GM18499 (cell line): ENCODE measurements around the gene P2RY2.

ENCODE experiments used
- ATAC-seq: cut with Tn5 transposase; IDR thresholded peaks from one replicate; pipeline ENCODE4 v1.9.1; 2021; ENCODE audit warnings: moderate number of reproducible peaks; ENCODE audit not compliant: insufficient read depth, unreplicated experiment

P2RY2 gene

DNA sequence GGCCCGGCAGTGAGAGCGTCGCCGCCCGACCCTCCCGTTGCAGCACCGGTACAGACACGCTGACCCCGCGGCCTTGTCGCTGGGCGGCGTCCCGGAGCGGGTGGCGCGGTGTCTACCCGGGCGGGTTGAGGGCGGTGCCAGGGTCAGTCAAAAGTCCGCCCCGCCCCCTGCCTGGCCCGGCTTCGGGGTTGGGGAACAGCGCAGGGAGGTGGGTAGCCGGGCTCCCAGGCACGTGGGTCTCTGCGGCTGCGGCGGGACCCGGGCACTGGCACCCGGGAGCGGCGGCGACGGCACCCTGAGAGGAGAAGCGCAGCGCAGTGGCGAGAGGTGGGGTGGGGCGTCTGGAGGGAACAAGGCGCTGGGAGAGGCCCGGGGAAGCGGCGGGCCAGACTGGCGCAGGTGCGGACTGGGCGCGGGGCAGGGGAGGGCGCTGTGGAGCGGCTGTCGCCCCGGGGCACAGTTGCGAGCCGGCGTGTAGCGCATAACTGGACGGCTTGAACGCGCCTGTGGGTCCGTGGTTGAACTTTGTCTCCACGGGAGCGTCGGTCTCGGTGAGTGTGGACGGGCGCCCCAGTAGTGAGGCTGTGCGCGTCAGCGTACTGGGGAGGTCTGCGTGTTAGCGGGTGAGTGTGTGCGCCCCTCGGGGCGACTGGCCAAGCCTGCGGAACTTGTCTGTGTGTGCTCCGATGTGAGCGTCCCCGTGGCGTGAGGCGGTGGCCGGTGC, at the start of gene P2RY2:
P2RY2 (plus strand) TSS at position 176 of the 724 bp plus-strand sequence. CDS start 15,879 bp downstream, outside the sequence.
- no peak for ATAC-seq

DNA sequence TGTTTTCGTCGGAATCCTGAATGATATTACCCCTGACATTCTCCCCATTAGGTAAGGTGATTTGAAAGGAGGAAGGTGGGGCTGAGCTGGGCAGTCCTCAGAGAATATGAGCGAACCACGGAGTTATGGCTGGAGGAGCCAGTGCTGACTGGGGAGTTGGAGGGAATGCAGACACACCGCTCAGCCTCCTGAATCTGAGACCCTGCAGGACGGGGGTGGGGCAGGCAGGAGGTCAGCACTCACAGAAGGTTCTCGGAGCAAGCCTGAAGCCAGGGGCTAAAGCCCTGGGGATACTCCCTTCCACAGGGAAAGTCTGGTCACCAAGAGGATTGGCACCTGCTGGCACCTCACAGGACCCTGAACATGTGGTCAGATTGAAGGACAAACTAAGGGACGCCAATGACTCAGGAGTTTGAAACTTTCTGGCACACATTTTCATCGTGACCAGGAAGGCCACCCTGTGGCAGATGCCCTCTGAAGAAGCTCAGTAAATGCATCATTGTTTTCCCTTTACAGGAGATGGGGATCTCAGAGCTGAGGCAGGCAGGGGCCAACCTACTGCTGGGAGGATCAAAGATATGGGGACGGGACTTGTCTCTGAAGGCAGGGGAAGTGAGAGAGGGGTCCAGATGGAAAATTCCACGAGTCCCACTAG, 49.0 kb upstream of the P2RY2 start:
- no peak for ATAC-seq

DNA sequence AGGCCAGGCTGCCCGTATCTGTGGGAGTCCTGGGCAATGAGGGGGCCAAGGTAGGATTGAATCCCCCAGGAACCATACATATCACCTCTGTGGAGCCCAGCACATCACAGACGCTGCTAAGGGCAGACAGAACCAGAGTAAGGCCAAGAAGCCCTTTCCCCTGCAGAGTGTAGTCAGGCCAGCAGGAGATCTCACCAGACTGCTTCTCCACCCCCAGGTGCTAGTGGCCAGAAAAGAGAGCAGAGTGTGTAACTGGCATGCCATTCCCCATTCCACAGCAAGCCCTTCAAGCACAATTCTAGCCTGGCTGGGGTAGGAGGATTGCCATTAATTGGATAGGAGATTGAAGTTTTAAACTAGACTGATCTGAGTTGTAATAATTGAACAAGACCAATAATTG, 47.9 kb upstream of the P2RY2 start:
- no peak for ATAC-seq

DNA sequence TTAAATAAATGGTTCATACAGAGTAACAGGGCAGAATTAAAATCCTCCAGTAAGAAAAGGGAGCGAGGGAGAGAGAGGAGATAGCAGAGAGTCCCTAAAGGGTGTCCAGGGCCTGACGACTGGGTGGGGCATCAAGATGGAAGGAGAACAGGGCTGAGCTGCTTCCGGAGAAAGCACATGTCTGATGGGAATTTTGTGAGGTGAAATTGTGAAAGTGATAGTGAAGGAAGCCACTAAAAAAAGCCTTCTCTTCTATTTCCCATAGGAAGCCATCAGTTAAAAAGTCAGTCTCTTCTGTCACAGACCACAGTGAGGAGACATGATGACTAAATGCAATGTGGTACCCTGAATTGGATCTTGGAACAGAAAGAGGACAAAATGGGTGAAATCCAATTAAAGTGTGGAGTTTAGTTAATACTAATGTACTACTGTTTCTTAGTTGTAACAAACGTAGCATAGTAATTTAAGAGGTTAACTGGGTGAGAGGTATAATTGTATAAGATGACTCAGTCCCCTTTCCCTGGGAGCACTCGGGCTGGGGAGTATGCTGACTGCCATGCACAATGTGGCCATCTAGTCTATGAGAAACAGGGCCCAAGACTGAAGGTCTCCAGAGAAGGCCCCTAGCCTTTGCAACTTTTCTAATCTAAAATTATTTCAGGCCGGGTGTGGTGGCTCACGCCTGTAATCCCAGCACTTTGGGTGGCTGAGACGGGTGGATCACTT, 46.5 kb upstream of the P2RY2 start:
- ATAC-seq, result no peak

DNA sequence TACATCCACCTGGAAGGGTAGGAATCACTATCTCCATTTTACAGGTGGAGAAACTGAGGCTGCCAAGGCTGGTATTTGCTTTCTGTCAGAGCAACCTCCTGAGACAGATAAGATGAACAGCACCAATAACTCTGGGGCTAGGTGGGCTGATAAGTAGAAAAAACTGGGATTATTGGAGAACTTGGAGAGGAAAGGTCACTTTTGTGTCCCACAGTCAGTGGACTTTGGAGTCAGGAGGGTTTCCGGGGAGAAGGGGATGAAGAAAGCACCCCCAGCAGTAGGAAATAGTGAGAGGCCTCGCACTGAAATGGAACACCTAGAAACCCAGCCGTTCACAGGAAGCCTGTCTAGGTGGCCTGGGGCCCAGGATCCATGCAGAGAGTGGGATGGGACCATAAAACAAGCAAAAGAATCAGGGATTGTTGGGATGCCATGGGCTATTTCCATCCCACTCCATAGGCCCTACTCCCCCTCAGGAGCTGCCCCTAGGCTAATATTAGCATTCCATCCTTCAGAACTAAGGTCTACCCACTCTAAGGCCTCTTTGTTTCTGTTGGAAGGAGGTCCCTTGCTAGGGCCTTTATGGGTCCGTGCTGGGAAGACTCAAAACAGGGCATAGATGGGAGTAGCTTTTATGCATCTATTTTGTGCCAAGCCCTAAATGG, 45.0 kb upstream of the P2RY2 start:
- ATAC-seq, result no peak

DNA sequence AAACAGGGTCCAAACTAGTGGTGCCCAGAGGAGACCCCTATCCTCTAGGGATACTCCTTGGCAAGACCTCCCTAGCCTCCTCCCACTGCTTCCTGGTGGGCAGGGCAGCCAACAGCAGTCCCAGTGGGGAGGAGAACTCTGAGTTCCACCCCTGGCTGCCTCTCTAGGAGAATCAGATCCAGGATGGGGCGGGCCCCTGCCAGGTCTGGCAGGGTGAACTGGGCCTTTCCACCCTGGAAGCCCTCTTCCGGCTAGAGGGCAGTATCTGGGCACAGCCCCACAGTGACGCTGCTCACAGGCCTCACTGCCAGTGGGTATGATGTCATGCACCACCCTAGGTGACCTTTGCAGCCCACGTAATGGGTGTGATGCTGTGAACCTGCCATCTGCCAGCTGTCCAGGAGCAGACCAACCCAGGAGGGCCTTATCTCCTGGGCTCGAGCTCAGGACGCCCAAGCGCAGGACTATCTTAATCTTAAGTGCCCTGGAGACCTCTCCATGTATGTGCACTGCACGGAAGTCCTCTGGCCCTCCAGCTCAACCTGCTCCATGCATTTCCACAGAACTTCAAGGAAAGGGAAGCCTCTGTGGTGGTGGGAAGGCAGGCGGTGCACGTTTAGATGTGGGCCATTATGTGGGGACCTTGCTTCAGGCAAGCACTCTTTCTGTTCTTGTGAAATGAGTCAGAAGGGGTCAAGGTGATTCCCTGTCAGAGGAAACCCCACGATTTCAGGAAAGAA, 44.2 kb upstream of the P2RY2 start:
- no peak for ATAC-seq

DNA sequence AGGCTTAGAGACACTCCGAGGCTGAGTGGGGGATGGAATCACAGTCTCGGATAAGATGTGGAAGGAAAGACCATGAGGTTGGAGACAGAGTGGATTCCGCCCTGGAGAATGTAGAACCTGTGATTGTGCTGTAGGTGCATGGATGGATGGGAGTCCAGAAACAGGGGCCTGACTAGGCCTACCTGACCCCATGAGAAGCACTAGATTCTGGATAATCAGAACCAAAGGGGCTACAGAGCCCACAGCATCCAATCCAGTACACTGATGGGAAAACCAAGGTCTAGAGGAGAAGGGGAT, 43.6 kb upstream of the P2RY2 start:
- ATAC-seq, result no peak

DNA sequence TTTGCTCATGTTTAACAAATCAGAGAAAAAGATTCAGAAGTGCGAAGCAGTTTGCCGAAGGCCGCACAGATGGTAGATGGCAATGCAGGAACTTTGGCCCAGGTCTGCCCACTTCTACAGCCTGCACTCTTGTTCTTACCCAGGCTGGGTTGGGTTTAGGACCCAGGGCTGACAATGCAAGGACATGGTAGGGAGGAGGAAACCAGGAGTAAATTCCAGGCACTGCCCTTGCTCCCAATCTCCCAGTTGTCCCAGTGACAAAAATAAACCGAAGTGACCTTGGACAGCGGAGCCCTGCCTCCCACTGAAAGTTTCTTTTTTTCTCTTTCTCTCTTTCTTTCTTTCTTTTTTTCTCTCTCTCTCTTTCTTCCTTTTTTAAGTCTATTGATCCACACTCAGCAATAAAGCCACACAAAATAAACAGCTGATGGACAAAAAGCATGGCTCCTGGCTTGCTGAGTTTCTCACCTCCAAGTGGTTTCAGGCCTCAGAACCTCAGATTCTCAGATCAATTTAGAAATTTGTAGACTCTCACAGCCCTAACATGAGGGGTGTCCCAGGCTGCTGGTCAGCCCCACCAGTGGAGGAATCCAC, 42.4 kb upstream of the P2RY2 start:
- ATAC-seq, result no peak

DNA sequence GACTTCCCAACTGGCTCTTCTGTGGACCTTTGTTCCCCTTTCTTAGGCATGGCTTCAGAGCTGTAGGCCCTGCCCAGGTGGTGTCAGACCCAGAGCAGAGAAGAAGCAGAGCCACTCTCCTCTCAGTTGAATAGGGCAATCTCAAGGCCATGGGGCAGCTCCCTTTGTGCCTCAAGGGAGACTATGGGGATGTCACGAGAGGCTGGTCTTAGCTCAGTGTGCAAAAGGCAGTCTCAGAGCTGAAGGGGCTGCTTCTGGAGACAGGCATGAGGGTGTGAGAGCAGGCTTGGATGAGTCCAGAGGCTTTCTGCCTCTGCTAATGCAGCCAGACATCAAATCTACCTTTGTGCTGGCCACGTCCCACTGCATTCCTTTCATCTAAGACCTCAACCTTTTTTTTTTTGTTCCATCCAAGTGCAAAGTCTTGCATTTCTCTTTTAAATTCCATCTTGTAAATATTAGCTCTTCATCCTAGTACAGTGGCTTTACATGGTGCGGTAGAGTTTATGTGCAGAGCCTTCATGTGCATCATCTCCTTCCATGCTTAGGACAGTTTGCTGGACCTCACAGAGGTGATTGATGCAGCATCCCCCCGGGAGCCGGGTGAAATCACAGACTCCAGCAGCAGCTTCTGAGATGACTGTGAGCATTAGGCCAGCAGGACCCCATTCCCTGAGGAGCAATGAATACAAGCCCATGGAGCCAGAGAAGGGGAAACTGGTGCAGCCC, 41.8 kb upstream of the P2RY2 start:
- no peak for ATAC-seq

DNA sequence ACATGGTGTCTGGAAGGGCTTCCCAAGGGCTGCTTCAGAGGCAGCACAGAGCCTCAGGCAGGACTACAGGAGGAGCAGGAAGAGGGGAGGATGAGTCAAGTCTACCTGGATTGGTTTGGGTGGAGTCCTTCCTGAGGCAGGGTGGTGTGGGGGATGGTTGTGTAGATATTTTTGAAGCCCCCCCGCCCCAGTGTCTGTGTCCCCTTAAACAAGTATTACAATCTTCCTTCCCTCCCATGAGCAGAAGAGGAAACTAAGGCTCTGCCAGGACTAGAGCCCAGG, 41.3 kb upstream of the P2RY2 start:
- ATAC-seq, result no peak

DNA sequence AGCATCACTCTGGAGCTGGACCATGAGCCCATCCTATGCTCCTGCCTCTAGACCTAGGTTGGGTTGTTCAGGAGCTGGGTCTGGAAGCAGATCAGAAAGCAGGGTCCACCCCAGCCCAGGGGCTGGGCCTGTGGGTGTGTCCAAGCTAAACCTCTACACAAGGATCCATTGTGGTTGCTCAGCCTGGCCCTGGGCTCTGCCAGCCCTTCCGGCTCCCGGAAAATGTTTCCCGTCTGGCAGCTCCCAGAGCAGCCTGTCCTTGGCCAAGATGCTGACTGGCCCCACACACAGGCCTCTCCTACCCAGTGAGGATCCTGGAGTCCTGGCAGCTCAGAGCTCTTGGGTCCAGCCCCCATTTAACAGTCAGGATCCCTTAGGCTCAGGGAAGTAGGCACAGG, 40.7 kb upstream of the P2RY2 start:
- no peak for ATAC-seq

DNA sequence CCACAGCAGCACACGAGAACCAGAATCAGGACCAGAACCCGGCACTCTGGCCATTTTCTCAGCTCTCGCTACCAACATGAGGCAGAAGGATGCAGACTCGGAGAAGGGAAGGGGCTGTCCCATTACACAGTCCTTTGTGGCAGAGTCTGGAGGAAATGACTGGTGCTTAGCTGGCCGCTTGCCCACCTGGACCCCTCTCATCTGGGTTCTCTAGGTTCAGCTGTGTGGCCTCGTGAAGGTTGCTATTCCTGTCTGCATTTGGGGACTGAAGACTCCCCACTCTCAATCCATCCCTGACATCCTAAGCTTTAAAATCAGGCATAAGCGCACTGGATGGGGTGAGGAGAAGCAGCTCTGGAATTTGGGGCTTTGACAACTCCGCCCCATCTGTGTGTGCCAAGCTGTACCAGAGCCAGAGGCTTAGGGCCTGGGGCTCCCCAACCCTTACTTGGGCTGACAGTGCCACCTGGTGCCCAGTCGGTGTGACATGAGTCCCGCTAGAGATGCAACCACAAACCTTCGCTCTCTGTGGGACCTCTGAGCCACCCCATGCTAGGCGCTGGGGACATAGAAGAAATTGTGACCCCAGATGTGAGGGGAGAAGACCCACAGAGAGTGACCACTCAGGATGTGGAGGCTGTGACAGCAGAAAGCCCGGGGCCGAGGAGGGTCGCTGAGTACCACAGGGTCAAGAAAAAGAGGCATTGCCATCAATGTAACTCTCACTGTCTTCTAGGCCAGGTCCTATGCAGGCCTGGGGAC, 40.1 kb upstream of the P2RY2 start:
- no peak for ATAC-seq

DNA sequence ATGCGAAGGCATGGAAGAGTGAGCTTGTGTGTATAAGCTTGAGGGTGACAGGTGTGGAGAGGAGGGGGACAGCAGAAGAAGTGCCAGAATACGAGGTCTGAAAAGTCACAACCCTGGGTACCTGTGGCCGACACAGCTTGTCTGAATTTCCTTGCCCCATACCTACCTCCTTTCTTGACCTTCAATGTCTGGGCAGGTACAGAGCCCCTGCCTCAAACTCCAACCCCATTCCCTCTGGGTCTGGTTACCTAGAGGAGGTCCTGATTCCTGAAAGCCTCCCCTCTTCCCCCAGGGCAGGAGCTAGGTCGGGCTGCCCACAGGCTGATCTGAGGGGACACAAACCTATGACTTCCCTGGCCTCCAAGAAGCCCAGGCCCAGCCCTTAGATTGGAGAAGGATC, 39.4 kb upstream of the P2RY2 start:
- no peak for ATAC-seq

DNA sequence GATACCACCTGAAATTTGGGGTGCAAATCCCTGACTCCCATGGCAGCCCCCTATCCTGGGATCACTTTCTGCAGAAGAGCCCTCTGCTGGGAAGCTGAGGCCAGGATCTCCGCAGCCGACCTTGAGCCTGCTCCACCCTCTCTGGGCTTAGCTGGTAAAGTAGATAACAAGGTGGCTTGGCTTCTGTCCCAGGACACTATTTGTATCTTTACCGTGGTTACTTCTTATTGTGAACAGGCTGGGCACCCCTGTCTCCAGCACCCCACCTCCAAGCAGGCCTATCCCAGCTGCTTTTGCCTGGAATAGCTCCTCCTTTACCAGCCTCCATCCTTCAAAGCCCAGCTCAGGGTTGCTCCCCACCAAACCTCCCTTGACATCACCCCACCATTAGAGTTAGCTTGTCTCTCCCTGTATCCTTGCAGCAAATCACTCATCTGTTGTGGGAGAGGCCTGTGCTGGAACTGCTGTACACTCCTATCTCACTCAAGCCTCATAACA, 35.2 kb upstream of the P2RY2 start:
- ATAC-seq, result no peak

DNA sequence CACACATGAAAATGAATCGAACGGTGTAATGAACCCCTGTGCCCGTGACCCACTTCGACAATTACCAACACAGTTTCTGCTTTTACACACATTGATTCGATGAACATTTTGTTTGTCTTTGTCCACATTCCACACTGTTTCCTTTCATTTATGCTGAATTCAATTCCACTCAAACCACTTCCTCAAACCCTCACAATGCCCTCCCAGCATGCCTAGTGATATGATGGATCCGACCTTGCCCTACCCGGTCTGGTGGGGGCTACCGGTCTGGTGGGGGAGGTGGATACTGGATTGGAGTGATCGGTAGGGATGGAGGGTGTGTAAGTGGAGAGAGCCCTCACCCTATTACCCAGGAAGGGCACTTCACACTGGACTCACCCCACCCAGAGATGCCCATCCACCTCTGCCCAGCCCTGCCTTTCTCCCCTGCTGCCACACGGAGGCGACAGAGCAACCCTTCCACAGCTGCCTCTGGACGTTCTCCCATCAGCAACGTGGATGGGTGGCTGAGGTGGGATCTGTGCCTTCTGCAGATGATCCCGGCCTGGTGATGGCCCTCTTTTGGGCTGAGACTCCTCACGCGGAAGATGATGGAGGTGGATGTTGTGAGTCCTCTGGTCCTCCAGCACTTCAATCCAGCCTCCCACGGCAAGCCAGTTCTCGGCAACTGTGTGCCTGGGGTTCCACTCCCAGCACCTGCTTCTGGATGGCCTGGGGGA, 33.0 kb upstream of the P2RY2 start:
- ATAC-seq, result no peak

DNA sequence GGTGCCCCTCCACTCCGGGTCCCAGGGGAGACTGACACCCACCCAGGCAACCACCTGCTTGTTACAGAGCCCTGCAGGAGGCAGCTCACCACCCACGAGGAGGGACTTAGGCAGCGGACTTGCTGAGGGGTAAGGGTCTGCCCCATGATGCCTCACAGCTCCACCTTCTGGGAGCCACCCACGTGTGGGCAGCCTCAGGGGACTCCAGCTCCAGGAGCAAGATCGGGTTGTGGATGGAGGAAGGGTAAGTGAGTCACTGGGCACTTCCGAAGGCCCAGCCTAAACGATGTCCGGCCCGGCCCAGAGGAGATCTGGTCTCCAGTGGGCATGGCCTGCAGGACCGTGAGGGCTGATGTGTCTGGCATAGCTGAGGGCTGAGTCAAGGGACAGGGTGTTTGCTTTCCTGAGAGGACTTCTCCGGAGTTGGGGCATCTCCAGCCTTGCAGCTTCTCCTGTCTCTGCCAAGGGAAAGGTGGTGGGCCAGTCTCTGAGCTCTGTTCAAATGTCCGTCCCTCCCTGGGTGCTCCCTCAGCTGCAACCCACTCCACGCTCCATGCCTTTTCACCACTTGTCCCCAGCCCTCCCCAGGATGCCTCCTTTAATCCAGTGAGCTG, 32.3 kb upstream of the P2RY2 start:
- ATAC-seq, result no peak

DNA sequence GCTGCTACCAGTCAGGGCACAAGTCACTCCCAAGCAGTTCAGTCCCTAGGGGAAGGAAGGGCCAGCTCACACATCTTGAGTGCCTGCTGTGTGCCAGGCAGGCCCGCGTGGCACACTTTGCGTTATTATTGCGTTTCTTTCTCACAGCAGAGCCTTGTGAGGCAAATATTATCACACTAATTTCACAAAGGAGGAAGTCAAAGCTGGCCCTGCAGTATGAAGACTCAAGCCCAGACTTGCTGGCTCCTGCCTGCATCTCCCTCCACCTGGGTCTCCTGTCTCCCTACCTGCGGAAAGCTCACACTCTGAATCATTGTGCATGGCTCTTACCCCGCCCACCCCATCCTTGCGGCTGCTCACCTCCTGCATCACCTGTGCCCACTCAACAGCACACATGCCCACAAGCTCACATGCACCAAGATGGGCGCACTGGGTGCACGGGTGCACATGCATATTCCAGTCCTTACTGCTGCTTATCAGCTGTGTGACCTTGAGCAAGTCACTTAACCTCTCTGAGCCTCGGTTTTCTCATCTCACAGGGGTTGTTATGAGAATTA, 31.7 kb upstream of the P2RY2 start:
- ATAC-seq, result no peak
